Hypothalamus (tissue), 51 donors: ENCODE measurements around the gene MGLL.
"Not testable (repeated sequence)": the region's sequence is repeated elsewhere in the genome, so short reads cannot be mapped to it uniquely, and the experiment has no call there.

ENCODE experiments used
- DNase-seq, 51 donors: peaks; one replicate each; lab custom pipeline; 2025; lab: John Stamatoyannopoulos, UW

Gene MGLL

DNA sequence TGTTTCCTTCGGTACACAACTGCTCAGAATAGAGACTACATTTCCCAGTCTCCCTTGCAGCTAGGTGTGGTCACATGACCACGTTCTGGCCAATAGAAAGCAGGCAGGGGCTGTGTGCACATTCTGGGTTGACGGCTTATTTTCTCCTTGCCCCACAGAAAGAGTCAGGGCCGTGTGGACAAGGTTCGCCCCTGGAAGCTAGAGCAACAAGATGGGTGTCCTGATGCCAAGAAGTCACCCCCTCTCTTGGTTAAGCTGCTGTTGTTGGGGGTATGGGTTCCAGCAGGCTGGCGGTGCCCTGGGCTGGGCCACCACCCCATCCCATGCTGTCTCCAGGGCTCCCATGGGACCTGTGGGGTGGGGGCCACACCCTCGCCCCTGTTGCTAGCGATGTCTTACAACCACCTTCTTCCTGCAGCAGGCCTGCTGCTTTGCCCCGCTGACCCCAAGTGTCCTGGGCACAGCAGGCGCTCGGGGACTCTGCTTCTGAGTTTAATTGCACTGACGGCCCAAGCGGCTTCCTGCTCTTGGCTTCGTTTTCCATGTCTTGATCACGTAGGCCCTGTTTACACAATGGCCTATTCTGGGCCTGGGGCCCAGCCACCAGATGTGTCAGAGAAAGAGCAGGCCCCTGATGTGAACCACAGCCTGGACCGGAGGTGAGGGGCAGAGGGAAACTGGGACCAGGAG lies 124.6 kb downstream of the MGLL start:
- peak in 48 of 51 donors; percentile 14 to 85 (median 63) for DNase-seq

DNA sequence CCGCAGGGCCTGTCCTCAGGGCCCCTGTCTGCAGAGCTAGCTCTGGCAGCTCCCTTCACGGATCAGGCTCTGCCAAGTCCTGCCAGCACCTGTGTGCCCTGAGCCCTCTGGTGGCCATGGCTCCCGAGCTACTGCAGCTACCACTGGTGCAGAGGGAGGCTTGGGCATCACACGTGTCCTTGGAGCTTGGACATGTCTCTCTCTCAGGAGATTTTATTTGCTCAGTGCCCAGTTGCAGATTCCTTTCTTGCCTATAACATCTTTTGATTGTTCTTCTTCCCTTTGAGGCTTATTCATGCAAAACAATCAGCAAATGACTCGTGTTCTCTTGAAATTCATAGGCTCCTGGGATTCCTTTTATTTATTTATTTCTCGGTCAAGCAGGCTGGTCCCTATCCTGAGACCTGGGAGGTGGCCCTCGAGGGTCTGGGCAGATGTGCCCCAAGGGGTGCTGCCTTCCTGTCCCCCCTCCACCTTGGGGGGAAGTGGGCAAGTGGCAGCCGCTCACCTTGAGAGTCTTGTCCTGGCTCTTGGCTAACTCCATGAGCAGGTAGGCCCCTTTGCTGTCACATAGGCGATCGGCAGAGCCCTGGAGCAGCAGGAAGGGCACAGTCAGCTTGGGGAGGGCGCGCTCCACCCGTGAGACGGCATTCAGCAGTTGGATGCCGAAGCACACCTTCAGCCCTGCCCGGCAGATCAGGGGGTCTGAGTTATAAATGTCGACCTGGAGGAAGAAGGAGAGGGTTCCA lies 127.7 kb downstream of the MGLL start:
- peak in 7 of 51 donors; percentile 16 to 24 (median 20) for DNase-seq

DNA sequence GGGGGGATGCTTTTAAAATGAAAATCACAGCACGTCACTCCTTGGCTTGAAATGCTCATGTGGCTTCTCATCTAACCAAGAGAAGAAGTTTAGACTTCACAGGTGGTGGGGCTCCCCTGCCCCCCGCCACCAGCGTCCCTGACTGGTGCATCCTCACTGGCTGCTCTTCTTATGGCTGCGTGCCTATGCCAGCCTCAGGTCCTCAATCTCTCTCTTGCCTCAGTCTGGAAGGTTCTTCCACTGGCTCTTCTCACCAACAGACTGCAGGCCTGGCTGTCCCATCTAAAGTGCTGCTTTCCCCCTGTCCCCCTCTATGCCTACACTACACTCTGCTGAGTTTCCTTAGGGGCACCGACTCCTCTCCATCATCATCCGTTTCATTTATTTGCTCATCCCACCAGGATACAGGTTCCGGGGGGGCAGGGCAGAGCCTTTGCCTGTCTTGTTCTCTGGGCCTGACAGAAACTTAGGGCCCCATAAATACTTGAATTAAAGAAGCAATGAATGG lies 128.9 kb downstream of the MGLL start:
- no peak for DNase-seq

DNA sequence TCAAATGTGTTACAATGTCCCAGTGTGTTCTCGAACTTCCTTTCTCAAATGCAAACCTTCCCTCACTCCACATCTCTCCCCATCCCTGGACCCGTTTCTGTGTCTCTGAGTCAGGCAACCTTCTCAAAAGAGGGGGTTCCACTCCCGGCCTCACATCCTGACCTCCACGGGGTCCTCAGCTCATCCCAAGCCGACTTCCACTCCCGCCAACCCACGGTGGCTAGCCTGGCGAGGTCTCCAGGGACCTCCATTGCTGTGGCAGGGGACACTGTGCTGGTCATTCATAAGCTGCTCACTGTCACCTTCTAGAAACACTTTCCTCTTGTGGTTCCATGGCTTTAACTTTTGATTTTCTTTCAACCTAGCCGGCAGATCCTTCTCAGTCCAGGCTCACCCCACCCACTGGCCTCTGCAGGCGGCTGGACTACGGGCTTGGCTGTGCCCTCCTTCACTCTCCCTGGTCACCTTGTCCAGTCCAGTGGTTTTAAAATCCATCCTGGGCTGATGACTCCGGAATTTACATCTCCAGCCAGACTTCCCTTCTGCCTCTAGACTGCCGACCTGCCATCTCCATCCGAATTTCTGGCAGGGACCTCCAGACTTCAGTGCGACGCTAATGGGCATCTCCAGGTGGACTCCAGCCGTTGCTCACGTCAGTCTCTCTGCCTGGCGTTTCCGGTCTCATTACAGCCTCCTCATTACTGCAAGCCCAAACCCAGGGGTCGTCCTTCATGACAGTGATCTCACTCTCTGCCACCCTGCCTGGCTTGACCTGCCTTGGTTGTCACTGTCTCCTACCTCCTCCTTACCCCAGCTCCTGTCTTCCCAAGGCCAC lies 129.6 kb downstream of the MGLL start:
- no peak for DNase-seq

DNA sequence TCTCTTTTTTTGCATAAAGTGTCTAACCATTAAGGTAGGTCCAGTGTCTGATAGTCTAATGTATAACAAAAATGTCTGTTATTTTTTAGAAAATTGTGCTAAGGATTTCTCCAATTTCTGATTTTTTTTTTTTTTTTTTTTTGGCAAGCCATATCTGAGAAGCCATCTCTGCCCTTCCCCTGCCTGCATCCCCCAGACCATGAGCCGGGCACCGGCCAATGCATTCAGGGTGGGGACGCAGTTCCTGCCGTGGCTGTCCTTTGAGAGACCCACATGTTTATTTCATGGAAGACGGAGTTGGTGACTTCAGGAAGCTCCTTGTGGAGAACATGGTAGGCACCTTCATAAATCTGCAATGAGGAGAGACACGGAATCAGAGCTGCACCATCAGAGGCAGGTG lies 130.3 kb downstream of the MGLL start:
- DNase-seq, result no peak

DNA sequence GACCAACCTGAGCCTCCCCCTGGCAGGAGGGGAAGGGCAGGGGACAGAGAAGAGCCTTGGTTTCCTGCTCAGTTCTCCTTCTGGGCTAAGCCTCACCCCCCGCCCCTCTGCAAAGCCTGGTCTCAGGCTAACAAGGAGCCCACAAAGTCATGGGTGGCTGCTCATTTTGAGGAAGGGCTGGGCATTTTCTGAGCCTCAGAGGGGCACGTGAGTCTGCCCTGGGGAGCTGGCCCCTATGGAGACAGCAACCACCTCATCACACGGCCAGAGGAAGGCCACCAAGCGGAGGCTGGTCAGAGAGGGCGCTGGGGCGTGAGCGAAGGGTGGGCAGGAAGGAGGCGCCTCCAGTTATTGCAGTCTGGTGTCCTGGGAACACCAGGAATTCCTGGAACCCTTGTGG lies 130.8 kb downstream of the MGLL start:
- no peak for DNase-seq

DNA sequence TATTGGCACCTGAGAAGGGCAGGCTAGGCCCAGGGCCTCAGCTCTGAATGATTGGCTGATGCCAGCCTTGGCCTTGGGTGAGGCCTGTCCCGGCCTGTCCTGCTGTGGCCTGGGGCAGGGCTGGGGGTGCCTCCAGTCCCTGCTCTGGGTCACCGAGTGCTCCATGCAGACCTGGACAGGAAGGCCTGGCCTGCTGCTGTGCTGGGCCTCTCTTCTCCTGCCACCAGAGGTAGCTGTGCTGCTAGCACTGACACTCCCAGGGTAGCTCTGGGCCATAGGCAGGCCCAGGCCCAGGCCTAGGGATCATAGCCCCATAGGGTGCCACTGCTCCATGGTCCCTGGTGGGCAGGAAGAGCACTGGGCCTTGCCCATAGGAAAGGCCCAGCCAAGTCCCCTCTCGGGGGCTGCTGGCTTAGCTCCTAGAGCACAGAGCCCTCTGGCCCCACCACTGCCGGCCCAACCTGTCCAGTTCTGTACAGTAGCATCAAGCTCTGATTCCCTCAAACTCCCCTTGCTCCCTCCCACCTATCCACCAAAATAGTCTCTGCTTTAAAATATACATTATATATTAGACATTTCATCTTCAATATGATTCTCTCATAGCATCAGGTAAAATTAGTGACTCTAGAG lies 131.4 kb downstream of the MGLL start:
- no peak for DNase-seq

DNA sequence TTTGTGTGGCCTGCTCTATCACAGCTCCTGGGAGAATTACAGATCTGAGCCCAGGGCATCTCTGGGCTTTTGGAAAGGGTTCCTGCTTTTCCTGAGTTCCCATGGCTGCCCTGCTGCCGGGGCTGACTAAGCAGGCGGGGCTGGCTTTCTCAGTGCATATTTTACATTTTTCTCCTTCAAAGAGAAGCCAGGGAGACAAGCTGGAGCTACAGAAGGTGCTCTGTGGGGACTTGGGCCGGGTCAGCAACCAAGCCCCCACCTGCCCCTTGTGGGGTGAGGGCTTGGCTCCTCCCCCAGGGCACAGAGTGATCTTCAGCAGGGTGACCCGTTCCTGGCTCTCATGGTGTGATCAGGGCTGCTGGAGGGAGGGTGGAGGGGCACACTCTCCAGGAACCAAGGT lies 132.2 kb downstream of the MGLL start:
- no peak for DNase-seq

DNA sequence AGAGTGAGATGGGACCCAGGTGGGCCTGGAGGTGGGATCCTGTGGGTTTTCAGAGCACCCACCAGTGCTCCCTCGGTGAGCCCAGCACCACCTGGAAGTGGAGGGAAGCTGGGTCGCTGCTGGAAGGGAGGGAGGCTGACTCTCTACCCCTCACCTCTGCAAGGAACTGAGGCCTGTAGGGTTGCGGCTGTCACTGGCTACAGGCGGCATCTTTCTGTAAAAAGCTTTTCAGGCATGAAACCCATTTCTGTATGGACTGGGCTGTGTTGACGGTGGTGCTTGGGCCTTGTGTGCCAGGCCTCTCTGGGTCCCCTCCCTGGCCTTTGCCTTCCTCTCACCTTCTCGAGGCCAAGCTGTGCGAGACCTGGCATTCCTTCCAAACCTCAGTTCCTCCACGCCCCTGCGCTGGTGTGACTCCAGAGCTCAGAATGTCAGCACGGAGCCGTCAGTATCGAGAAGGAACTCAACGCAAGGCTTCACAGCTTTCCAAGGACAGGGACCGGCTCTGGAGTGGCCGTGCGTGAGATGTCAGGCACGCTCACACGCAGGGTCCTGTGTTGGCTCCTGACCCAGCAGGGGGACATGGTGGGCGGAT lies 133.0 kb downstream of the MGLL start:
- no peak for DNase-seq

DNA sequence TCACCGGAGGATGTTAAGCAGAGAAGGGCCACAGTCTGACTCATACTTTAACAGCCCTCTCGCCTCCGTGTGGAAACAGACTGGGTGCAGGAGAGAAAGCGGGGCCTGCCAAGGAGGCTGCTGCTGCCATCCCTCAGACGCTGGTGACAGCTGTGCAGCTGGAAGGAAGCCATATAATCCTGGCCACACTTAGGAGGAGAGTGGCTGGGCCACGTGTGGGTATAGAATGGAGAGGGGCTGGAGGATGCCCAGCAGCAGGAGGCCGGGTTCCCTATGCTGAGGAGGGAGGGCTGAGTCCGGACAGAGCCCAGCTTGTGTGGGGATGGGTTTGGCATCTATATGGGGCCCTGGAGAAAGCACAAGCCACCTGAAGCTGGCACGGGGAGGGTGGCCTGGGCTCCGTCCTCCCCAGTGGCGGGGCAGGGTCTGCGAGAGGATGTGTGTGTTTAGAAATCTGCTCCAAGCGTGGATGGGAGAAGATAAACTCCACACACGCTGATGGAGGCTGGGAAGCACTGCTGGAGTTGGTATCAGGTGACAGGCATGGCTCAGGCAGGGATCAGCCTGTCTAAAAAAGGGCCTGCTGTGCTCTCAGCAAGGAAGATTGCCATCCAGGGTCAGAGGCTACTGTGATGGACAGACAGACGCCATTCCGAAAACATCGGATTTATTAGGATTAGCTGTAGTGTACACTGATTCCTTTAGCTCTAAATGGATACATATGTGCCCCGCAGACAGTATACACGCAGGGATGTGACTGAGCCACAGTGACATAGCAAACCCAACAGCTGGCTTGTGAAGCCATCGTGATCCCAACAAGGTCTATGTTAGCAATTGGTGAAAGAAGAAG lies 133.7 kb downstream of the MGLL start:
- DNase-seq, result peak in 7 of 51 donors; percentile 22 to 62 (median 34)

DNA sequence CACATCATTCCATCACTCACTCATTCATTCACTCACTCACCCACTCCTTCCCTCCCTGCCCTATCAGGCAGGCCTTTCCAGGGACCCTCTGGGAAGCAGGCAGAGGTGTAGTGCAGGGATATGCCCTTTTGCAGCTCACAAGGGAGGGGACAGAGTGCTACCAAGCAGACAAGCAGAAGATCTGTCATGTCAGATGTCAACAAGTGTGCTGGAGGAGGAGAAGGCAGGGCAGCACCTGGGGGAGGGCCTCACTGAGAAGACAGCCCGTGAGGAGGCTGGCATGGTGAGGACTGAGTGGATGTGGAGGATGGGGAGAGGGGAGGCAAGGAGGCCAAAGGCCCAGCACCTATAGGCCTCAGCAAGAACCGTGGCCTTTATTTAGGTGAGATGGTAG lies 134.3 kb downstream of the MGLL start:
- DNase-seq, result no peak

DNA sequence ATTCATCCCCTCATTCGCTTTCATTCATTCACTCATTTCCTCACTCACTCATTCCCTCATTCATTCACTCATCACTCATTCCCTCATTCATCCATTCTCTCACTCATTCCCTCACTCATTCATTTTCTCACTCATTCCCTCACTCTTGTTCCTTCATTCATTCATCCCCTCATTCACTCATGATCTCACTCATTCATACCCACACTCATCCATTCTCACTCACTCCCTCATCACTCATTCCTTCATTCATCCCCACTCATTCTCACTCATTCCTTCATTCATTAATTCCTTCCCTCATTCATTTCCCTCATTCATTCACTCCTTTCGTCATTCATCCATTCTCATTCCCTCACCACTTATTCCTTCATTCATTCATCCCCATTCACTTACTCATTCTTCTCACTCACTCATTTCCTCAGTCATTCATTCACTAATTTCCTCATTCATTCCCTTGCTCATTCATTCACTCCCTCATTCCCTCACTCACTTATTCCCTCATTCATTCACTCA lies 135.0 kb downstream of the MGLL start:
- no peak for DNase-seq

DNA sequence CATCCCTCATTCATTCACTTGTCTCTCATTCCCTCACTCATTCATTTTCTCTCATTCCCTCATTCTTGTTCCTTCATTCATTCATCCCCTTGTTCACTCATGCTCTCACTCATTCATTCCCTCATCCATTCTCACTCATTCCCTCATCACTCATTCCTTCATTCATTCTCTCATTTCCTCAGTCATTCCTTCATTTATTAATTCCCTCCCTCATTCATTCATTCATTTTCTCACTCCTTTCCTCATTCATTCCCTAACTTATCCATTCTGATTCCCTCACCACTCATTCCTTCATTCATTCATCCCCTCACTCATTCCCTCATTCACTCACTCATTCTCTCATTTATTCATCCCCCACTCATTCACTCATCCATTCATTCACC lies 135.8 kb downstream of the MGLL start:
- no peak for DNase-seq

DNA sequence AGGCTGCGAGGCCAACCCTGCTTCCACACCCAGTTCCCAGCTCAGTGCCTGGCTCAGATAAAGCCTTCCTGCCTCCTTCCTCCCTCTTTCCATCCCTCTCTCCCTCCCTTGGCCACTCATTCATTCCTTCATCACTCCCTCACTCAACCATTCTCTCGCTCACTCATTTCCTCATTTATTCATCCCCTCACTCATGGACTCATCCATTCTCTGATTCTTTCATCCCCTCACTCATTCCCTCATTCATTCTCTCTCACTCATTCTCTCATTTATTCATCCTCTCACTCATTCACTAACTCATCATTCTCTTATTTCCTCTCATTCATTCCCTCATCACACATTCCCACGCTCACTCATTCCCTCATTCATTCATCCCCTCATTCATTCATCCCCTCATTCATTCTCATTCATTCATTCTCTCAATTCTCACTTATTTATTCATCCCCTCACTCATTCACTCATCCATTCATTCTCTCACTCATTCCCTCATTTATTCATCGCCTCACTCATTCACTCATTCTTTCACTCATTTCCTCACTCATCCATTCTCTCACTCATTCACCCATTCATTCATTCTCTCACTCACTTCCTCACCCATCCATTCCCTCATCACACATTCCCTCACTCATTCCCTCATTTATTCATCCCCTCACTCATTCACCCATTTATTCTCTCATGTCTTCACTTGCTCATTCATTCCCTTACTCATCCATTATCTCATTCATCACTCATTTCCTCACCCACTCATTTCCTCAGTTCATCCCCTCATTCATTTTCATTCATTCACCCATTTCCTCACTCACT lies 136.4 kb downstream of the MGLL start:
- DNase-seq, result no peak

DNA sequence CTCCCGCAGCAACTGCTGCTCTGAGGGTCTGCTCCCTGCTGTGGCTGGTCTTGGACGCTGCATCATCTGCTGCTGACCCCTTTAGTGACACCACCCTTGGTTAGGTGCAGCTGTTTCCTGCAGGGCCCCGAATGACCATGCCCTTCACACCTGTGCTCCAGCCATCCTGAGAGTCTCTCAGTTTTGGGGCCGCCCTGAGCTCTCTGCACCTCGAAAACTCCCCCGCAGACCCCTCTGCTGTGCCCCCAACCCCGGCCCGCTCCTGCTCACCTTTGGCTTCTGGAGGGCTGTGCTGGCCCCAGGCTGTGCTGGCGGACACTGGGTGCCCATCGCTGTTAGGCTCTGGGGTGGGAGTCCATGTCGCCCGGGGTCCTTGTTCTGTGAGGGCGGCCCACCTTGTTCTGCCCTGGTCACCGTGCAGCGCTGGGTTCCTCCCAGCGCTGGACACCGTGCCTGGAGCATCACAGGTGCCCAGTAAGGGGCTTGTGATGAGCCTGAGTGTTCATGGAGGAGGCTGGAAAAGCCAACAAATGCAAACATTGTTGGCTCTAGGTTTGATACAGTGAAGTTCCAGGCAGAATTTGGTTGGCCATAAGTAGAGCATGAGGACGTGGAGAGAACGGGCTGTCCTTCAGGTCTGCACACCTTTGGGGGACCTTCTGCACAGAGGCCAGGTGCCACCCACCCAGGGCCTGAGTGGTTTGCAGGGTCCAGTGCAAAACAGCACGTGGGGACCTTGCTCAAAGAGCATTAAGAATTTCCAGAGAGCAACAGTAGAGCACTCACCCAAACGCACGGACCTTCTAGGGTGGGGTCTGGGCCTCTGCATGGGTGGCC lies 137.2 kb downstream of the MGLL start:
- DNase-seq, result no peak

DNA sequence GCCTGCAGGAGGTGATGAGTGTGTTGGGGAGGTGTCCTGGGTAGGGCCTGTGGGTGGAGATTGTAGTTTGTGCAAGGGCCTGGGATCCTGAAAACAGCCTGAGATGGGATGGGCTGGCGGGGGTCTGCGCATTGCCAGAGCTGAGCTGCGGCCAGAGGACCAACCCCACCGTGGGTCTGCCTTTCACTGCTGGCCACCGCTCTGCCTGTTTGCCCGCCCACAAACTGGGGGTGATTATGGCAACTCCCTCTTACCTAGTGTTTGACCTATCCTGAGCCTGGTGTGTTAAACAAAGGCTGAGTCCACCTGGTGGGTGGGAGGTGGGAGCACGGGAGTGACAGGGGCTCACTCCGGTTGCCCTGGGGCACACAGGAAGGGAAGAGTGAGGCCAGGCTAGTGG lies 139.8 kb downstream of the MGLL start:
- DNase-seq, result no peak

DNA sequence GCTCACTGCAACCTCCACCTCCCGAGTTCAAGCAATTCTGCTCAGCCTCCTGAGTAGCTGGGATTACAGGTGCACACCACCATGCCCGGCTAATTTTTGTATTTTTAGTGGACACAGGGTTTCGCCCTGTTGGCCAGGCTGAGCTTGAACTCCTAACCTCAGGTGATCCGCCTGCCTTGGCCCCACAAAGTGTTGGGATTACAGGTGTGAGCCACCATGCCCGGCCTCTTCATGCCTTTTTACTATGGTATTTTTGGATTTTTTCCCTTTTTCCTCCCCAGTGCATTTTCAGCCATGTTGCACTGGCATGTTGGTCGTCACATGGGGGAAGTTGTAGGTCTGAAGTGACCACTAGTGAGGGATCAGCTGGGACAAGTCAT lies 140.2 kb downstream of the MGLL start:
- not testable (repeated sequence) for DNase-seq

DNA sequence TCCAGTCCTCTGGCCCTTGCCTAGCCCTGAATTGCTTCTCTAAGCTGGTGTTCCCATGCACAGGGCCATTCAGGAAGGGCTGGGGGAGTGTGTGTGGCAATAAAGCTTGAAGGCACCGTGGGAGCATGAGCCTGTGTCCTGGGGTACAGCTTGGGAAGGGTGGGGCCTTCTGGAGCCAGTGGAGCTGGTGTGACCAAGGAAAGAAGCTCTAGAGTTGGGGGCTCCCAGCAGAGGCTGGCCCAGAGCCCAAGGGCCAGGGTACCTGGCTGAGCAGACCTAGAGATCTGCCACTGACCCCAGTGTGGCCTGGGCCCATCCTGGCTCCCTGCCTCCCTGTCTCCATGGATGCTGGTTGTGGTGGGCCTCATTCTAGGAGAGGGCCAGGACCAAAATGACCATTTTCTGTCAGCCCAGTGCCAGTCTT lies 141.5 kb downstream of the MGLL start:
- no peak for DNase-seq
